Kidney (tissue), 14 donors: ENCODE data around the gene ITIH4. TPM values are rescaled to one million over a fixed set of nuclear protein-coding genes. Genes with fewer than 3 reads are reported as not detected.

Experiments
- DNase-seq, 5 donors: peaks; one replicate each; pipeline ENCODE4 v3.0.0-alpha.2; 2013 to 2020
- FAIRE-seq: peaks from 2 replicates; lab custom pipeline; 2012; peaks lifted over from hg19 to GRCh38; lab: Jason Lieb, UNC
- H3K27ac ChIP-seq, 2 donors: one replicate each; pipeline ENCODE4 v1.7.0; 2013; ENCODE audit warnings: low read depth in 2 of 2, low read length in 2 of 2, inconsistent platforms in 1 of 2
- H3K27me3 ChIP-seq: one replicate; pipeline ENCODE4 v1.7.1; 2013; ENCODE audit warnings: low read length, inconsistent platforms; ENCODE audit not compliant: control insufficient read depth, insufficient read depth
- H3K36me3 ChIP-seq, 3 donors: one replicate each; pipeline versions ENCODE4 v1.7.0 to v1.7.1; 2013; ENCODE audit warnings: low read length in 3 of 3, control low read depth in 1 of 3, inconsistent platforms in 1 of 3; ENCODE audit not compliant: insufficient read depth in 3 of 3, control insufficient read depth in 2 of 3
- H3K4me1 ChIP-seq, 3 donors: one replicate each; pipeline versions ENCODE4 v1.7.0 to v1.7.1; 2013; ENCODE audit warnings: low read length in 3 of 3, inconsistent platforms in 1 of 3, low read depth in 1 of 3; ENCODE audit not compliant: control insufficient read depth in 2 of 3, insufficient read depth in 2 of 3
- H3K4me3 ChIP-seq, 3 donors: one replicate each; pipeline versions ENCODE4 v1.7.0 to v1.8.1; 2013; ENCODE audit warnings: low read length in 3 of 3, control low read depth in 1 of 3, inconsistent platforms in 1 of 3
- H3K9ac ChIP-seq, 3 donors: one replicate each; pipeline versions ENCODE4 v1.7.0 to v1.7.1; 2013; ENCODE audit warnings: low read length in 3 of 3, control low read depth in 1 of 3, inconsistent platforms in 1 of 3
- H3K9me3 ChIP-seq, 3 donors: one replicate each; pipeline versions ENCODE4 v1.7.0 to v1.7.1; 2013; ENCODE audit warnings: low read length in 3 of 3, control low read depth in 1 of 3, inconsistent platforms in 1 of 3; ENCODE audit not compliant: control insufficient read depth in 2 of 3, insufficient read depth in 1 of 3
- CTCF ChIP-seq: IDR thresholded peaks from 3 replicates; pipeline ENCODE4 v1.5.1; 2012; ENCODE audit warnings: mild to moderate bottlenecking, moderate library complexity, borderline replicate concordance; ENCODE audit not compliant: insufficient read depth; ENCODE audit errors: extremely low read depth
- intact Hi-C: fragments of 100-400 bp; cut with DNase I; formaldehyde crosslinking; loops from one replicate; pipeline ENCODE4 v1.11.1; 2022
- polyA plus RNA-seq: library from polyadenylated mRNA; stranded (reverse); fragments of 350-450 nt; fragmentation: Illumina TruSeq; extraction: RNeasy Lipid Tissue Mini Kit (QIAGEN cat#74804); gene quantifications from one replicate; pipeline ENCODE4 v1.2.3, GENCODE V29; 2014; ENCODE audit warnings: low read depth, low replicate concordance; ENCODE audit not compliant: insufficient read depth
- total RNA-seq: library from RNA; stranded (reverse); fragmentation: NEBNext Ultra II Directional; extraction: Animal tissue kit (Norgen Biotek cat#: 25700); gene quantifications from one replicate; pipeline ENCODE4 v1.2.1, GENCODE V29; 2021
- donor health status: control.
- donor health status: control.
- donor health status: control.
- donor health status: control.
- donor health status: control.
- donor health status: DM: yes; HTN: yes; CAD: no.
- donor health status: Normal renal cell carcinoma (clear cell type).

ITIH4 gene
- total and polyA plus RNA-seq, 2 donors from 2014 or later = 12.9 to 15.4 TPM

GRCh38 chr3:52779837-52780585 is 50.5 kb downstream of the ITIH4 start:
- H3K27me3 ChIP-seq = no peaks in the 10 kb centered on the region
- no peak for TF ChIP-seq CTCF
- intact Hi-C loops = no loop called here
- H3K9me3 ChIP-seq = no peaks in the 10 kb centered on the region
- no peak overlapping the region for H3K9ac ChIP-seq
- no peaks in the 10 kb centered on the region for H3K36me3 ChIP-seq
- no peaks in the 10 kb centered on the region for H3K4me1 ChIP-seq
- H3K4me3 ChIP-seq = no peak overlapping the region
- FAIRE-seq (no peak), DNase-seq (no peak)
- H3K27ac ChIP-seq = no peak overlapping the region

- no peaks in the 10 kb centered on the region for H3K27me3 ChIP-seq
- H3K36me3 ChIP-seq = no peaks in the 10 kb centered on the region
- no peak overlapping the region for H3K27ac ChIP-seq
- DNase-seq = peak in 1 of 5 donors; percentile 6
- intact Hi-C loops = no loop called here
- no peaks in the 10 kb centered on the region for H3K4me1 ChIP-seq
- no peak overlapping the region for H3K9ac ChIP-seq
- no peak for TF ChIP-seq CTCF
- no peaks in the 10 kb centered on the region for H3K9me3 ChIP-seq
- H3K4me3 ChIP-seq = no peak overlapping the region
- no peak for FAIRE-seq
Measured at GRCh38 chr3:52779011-52779836, 51.2 kb downstream of the ITIH4 start.

- peak in 1 of 5 donors; percentile 5 for DNase-seq
- intact Hi-C loops = no loop called here
- no peak overlapping the region for H3K27ac ChIP-seq
Measured at GRCh38 chr3:52777959-52778805, 52.3 kb downstream of the ITIH4 start.

More at GRCh38 chr3:52777959-52778805, 52.3 kb downstream of the ITIH4 start:
- no peaks in the 10 kb centered on the region for H3K9me3 ChIP-seq
- no peaks in the 10 kb centered on the region for H3K27me3 ChIP-seq
- H3K9ac ChIP-seq = no peak overlapping the region
- no peaks in the 10 kb centered on the region for H3K36me3 ChIP-seq
- TF ChIP-seq CTCF = no peak
- no peak for FAIRE-seq
- no peaks in the 10 kb centered on the region for H3K4me1 ChIP-seq
- no peak overlapping the region for H3K4me3 ChIP-seq
